K562 (cell line): ENCODE data around the gene ATF6B. TPM values are rescaled to one million over a fixed set of nuclear protein-coding genes. Genes with fewer than 3 reads are reported as not detected.

ENCODE experiments used
- BCOR ChIP-seq: fragments of 450-650 bp; IDR thresholded peaks from 2 replicates; pipeline ENCODE4 v1.6.1; 2016
- C11orf30 ChIP-seq: fragments of 450-650 bp; IDR thresholded peaks from 2 replicates; pipeline ENCODE4 v1.6.1; 2016; ENCODE audit warnings: low read depth, mild to moderate bottlenecking
- CBX5 ChIP-seq: IDR thresholded peaks from 2 replicates; pipeline ENCODE4 v1.6.1; 2014; ENCODE audit warnings: low read depth, borderline replicate concordance
- CSDE1 ChIP-seq, 2 experiments: fragments of 450-650 bp; IDR thresholded peaks; 2 replicates each; pipeline ENCODE4 v1.6.1; 2016; ENCODE audit warnings: mild to moderate bottlenecking in 1 of 2
- E2F8 ChIP-seq: fragments of 450-650 bp; IDR thresholded peaks from 2 replicates; pipeline ENCODE4 v1.7.1; 2018; ENCODE audit warnings: mild to moderate bottlenecking, low read depth; ENCODE audit not compliant: partially characterized antibody
- ESRRB ChIP-seq: fragments of 250-450 bp; sonication (Bioruptor Pico); IDR thresholded peaks from 2 replicates; pipeline ENCODE4 v1.5.0; 2020; ENCODE audit warnings: mild to moderate bottlenecking, moderate library complexity, borderline replicate concordance
- ETV5 ChIP-seq: sonication (generic); formaldehyde crosslinking; IDR thresholded peaks from 2 replicates; pipeline ENCODE4 v1.4.0; 2020; ENCODE audit warnings: low read depth, mild to moderate bottlenecking, missing genetic modification reagents
- FOXJ2 ChIP-seq: fragments of 200-800 bp; sonication (Bioruptor generic); IDR thresholded peaks from 2 replicates; pipeline ENCODE4 v1.6.1; 2016; ENCODE audit warnings: missing genetic modification characterization, missing compliant biosample characterization
- FOXK2 ChIP-seq, 2 experiments: fragments of 450-650 bp; IDR thresholded peaks in 1 of 2; conservative IDR thresholded peaks in 1 of 2; 2 replicates each; pipeline ENCODE4 v1.6.1; 2016; ENCODE audit warnings: low read depth in 2 of 2, mild to moderate bottlenecking in 1 of 2
- KDM5B ChIP-seq: fragments of 200-600 bp; sonication (generic); IDR thresholded peaks from 2 replicates; pipeline ENCODE4 v1.6.1; 2012; ENCODE audit warnings: low read depth, mild to moderate bottlenecking, moderate library complexity, low read length, control low read depth, inconsistent platforms; ENCODE audit not compliant: insufficient replicate concordance
- MBD2 ChIP-seq: sonication (generic); IDR thresholded peaks from 2 replicates; pipeline ENCODE4 v1.6.1; 2016; ENCODE audit warnings: low read depth, borderline replicate concordance
- MED1 ChIP-seq: sonication (generic); formaldehyde crosslinking; IDR thresholded peaks from 2 replicates; pipeline ENCODE4 v1.8.1; 2023; ENCODE audit warnings: missing genetic modification reagents, borderline replicate concordance
- MEF2D ChIP-seq: conservative IDR thresholded peaks from 2 replicates; pipeline ENCODE4 v1.6.1; 2016; ENCODE audit warnings: low read depth, missing genetic modification characterization, missing compliant biosample characterization
- RAD21 ChIP-seq, 2 experiments: fragments of 250-450 bp in 1 of 2; fragments of 450-650 bp in 1 of 2; sonication (Bioruptor Pico) in 1 of 2; formaldehyde crosslinking in 1 of 2; IDR thresholded peaks in 1 of 2; conservative IDR thresholded peaks in 1 of 2; 2 replicates each; pipeline versions ENCODE4 v1.4.0 to v1.8.0; 2020 to 2022; ENCODE audit warnings: mild to moderate bottlenecking in 2 of 2, moderate library complexity in 1 of 2
- SIRT6 ChIP-seq: IDR thresholded peaks from one replicate; pipeline ENCODE4 v1.6.1; 2012; ENCODE audit warnings: low read depth, mild to moderate bottlenecking, control low read depth, inconsistent platforms, low read length, moderate library complexity
- SMARCA5 ChIP-seq: fragments of 450-650 bp; IDR thresholded peaks from 2 replicates; pipeline ENCODE4 v1.6.1; 2016
- TCF3 ChIP-seq: sonication (generic); formaldehyde crosslinking; IDR thresholded peaks from 2 replicates; pipeline ENCODE4 v1.4.0; 2020; ENCODE audit warnings: mild to moderate bottlenecking, missing genetic modification reagents
- TFAM ChIP-seq: fragments of 250-450 bp; sonication (Bioruptor Pico); conservative IDR thresholded peaks from 2 replicates; pipeline ENCODE4 v1.5.0; 2021; ENCODE audit warnings: mild to moderate bottlenecking, moderate library complexity
- ZFP30 ChIP-seq: fragments of 250-450 bp; sonication (Bioruptor Pico); IDR thresholded peaks from 2 replicates; pipeline ENCODE4 v1.8.0; 2022; ENCODE audit warnings: moderate library complexity, mild to moderate bottlenecking, inconsistent platforms, borderline replicate concordance
- ZNF586 ChIP-seq: fragments of 450-650 bp; formaldehyde crosslinking; conservative IDR thresholded peaks from 2 replicates; pipeline ENCODE4 v1.4.0; 2020; ENCODE audit warnings: mild to moderate bottlenecking, moderate library complexity
- ZNF668 ChIP-seq: fragments of 250-450 bp; sonication (Bioruptor Pico); IDR thresholded peaks from 2 replicates; pipeline ENCODE4 v1.8.0; 2022; ENCODE audit warnings: mild to moderate bottlenecking, inconsistent platforms
- polyA plus RNA-seq, 8 experiments: library from polyadenylated mRNA; depleted of rRNA in 4 of 8; stranded (reverse) in 5 of 8; unstranded in 3 of 8; fragments of >200 nt; fragmentation: Nextera tagmentation in 2 of 8; fragmentation: Illumina TruSeq in 1 of 8; extraction: Ambion mirVana in 2 of 8; extraction: Trizol in 1 of 8; gene quantifications; 2 replicates each; pipeline versions ENCODE4 v1.2.1 to v1.2.3, GENCODE V29; 2011 to 2014; ENCODE audit warnings: inconsistent platforms in 1 of 8, missing spikeins in 1 of 8
- total RNA-seq, 7 experiments: library from RNA; depleted of rRNA in 6 of 7; stranded (reverse); fragments of >200 nt in 6 of 7; fragmentation: Illumina TruSeq in 2 of 7; extraction: Trizol in 2 of 7; gene quantifications; 2 replicates each; pipeline versions ENCODE4 v1.2.1 to v1.2.3, GENCODE V29; 2011 to 2021; ENCODE audit warnings: low replicate concordance in 1 of 7
- TF ChIP-seq, protein P1 (sequence below): IDR thresholded peaks from 3 replicates; pipeline ENCODE4 v1.6.1; 2011; ENCODE audit warnings: borderline replicate concordance, mild to moderate bottlenecking; ENCODE audit not compliant: insufficient read length, insufficient read depth
- TF ChIP-seq, protein P2 (sequence below): sonication (generic); formaldehyde crosslinking; IDR thresholded peaks from 2 replicates; pipeline ENCODE4 v1.8.0; 2022; ENCODE audit warnings: missing genetic modification reagents, mild to moderate bottlenecking, borderline replicate concordance

The ATF6B gene
- total and polyA plus RNA-seq, 9 of the 15 experiments (the other 6 are each of a cell fraction or from before 2014, with no cell fraction given), result 20.7 to 131 (median 31.7) TPM

DNA sequence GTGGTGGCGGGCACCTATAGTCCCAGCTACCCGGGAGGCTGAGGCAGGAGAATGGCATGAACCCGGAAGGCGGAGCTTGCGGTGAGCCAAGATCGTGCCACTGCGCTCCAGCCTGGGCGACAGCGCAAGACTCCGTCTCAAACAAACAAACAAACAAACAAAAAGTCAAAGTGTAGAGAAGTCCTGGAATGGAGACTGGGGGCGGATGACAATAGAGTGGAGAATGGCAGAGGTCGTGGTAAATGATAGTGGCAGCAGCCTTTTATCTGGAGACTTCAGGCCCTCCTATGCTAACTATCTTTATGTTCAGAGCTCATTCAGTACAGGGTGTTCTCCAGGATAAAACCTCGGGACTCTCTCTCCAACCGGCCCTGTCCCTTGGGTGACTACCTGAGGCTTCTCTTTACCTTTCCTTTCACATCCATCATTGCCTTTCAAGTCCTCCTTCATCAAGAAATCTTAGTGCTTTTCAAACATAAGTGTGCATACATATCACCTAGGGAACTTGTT lies 3.4 kb upstream of the ATF6B start (continued):
- TF ChIP-seq KDM5B (no peak), MBD2 (peak; percentile 82), TFAM (no peak), MED1 (CRISPR knock-in tag) (no peak), FOXK2 (conservative IDR thresholded peaks at IDR 0.05 in 1 of 2, IDR thresholded peaks at IDR 0.05 in 1 of 2; ENCODE audit: low read depth in 2 of 2) (peak; percentile 58 to 61), ZFP30 (CRISPR knock-in tag) (no peak), ETV5 (0 out of 2 replicates have a peak, but pooled peaks have one; percentile 26), RAD21 (CRISPR knock-in tag; conservative IDR thresholded peaks at IDR 0.05 in 1 of 2, IDR thresholded peaks at IDR 0.05 in 1 of 2) (0 out of 4 replicates have a peak, but pooled peaks of 1 of the 2 experiments have one; percentile 10), ESRRB (CRISPR knock-in tag) (no peak), E2F8 (peak; percentile 33), CSDE1 (IDR thresholded peaks at IDR 0.05) (0 out of 4 replicates have a peak, but pooled peaks of 1 of the 2 experiments have one; percentile 24), ZNF668 (no peak), MEF2D (tag) (peak; percentile 65; the same call in 1 of the 2 replicates), SIRT6 (no peak), BCOR (peak; percentile 96), TCF3 (peak; percentile 100), FOXJ2 (tag) (0 out of 2 replicates have a peak, but pooled peaks have one; percentile 38), SMARCA5 (no peak), C11orf30 (no peak), CBX5 (no peak), ZNF586 (no peak)
- TF ChIP-seq, protein P1, sequence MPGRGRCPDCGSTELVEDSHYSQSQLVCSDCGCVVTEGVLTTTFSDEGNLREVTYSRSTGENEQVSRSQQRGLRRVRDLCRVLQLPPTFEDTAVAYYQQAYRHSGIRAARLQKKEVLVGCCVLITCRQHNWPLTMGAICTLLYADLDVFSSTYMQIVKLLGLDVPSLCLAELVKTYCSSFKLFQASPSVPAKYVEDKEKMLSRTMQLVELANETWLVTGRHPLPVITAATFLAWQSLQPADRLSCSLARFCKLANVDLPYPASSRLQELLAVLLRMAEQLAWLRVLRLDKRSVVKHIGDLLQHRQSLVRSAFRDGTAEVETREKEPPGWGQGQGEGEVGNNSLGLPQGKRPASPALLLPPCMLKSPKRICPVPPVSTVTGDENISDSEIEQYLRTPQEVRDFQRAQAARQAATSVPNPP, result no peak
- TF ChIP-seq, protein P2, sequence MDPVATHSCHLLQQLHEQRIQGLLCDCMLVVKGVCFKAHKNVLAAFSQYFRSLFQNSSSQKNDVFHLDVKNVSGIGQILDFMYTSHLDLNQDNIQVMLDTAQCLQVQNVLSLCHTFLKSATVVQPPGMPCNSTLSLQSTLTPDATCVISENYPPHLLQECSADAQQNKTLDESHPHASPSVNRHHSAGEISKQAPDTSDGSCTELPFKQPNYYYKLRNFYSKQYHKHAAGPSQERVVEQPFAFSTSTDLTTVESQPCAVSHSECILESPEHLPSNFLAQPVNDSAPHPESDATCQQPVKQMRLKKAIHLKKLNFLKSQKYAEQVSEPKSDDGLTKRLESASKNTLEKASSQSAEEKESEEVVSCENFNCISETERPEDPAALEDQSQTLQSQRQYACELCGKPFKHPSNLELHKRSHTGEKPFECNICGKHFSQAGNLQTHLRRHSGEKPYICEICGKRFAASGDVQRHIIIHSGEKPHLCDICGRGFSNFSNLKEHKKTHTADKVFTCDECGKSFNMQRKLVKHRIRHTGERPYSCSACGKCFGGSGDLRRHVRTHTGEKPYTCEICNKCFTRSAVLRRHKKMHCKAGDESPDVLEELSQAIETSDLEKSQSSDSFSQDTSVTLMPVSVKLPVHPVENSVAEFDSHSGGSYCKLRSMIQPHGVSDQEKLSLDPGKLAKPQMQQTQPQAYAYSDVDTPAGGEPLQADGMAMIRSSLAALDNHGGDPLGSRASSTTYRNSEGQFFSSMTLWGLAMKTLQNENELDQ (CRISPR knock-in tag), result no peak
